ENCODE results near the gene TNKS1BP1.
A peak's percentile ranks its signal among the peaks of the same experiment; 100 is the strongest.
"Not testable (repeated sequence)": the region's sequence is repeated elsewhere in the genome, so short reads cannot be mapped to it uniquely, and the experiment has no call there.

The TNKS1BP1 gene

GRCh38 chr11:57353036-57353435 is 28.3 kb upstream of the TNKS1BP1 start:
- DNase-seq = no peak

GRCh38 chr11:57349491-57350274 is 24.9 kb upstream of the TNKS1BP1 start:
- DNase-seq = peak; percentile 24 to 59 (median 43)

- DNase-seq = no peak
Measured at GRCh38 chr11:57348636-57349313, 24.0 kb upstream of the TNKS1BP1 start.

GRCh38 chr11:57348052-57348451 is 23.3 kb upstream of the TNKS1BP1 start:
- DNase-seq = no peak

- no peak for DNase-seq
Measured at GRCh38 chr11:57347336-57347735, 22.6 kb upstream of the TNKS1BP1 start.

GRCh38 chr11:57345555-57346211 is 20.9 kb upstream of the TNKS1BP1 start:
- peak; percentile 37 to 60 (median 57) for DNase-seq

- no peak for DNase-seq
Measured at GRCh38 chr11:57344826-57345225, 20.1 kb upstream of the TNKS1BP1 start.

GRCh38 chr11:57343825-57344224 is 19.1 kb upstream of the TNKS1BP1 start:
- no peak for DNase-seq

- no peak for DNase-seq
Measured at GRCh38 chr11:57342702-57343101, 17.9 kb upstream of the TNKS1BP1 start.

GRCh38 chr11:57341250-57341808 is 16.6 kb upstream of the TNKS1BP1 start:
- DNase-seq = no peak

- DNase-seq = no peak
Measured at GRCh38 chr11:57340039-57340615, 15.4 kb upstream of the TNKS1BP1 start.

GRCh38 chr11:57339328-57339727 is 14.6 kb upstream of the TNKS1BP1 start:
- no peak for DNase-seq

GRCh38 chr11:57338142-57338541 is 13.4 kb upstream of the TNKS1BP1 start, which contains the start of gene P2RX3:
Gene P2RX3, plus strand, starts transcription at chr11:57338352. Its CDS starts 199 bp downstream, at chr11:57338551.
- DNase-seq = no peak

GRCh38 chr11:57336856-57337255 is 12.1 kb upstream of the TNKS1BP1 start:
- DNase-seq = not testable (repeated sequence)

GRCh38 chr11:57336111-57336666 is 11.4 kb upstream of the TNKS1BP1 start:
- peak in 1 of 5 experiments; percentile 55 for DNase-seq

GRCh38 chr11:57335343-57336110 is 10.8 kb upstream of the TNKS1BP1 start, which contains the start of gene SSRP1:
Gene SSRP1, minus strand, starts transcription at chr11:57335892. Its CDS starts 771 bp downstream, at chr11:57335121.
- peak; percentile 67 to 95 (median 79) for DNase-seq

GRCh38 chr11:57335023-57335342 is 10.2 kb upstream of the TNKS1BP1 start:
- DNase-seq = no peak

- no peak for DNase-seq
Measured at GRCh38 chr11:57332694-57333440, 8.1 kb upstream of the TNKS1BP1 start.

GRCh38 chr11:57331720-57332119 is 7.0 kb upstream of the TNKS1BP1 start:
- DNase-seq = no peak

- DNase-seq = no peak
Measured at GRCh38 chr11:57330029-57330428, 5.3 kb upstream of the TNKS1BP1 start.

- no peak for DNase-seq
Measured at GRCh38 chr11:57327721-57328120, 3.0 kb upstream of the TNKS1BP1 start.

Data from T-helper 2 cell (primary cell).